Measurements from ENCODE around the gene SETD7. TPM values are rescaled to one million over a fixed set of nuclear protein-coding genes. Genes with fewer than 3 reads are reported as not detected.

SETD7 gene
- total and polyA plus RNA-seq, 2 donors (not counting 3 experiments of a cell fraction or from before 2014, with no cell fraction given), result 18.8 to 39.9 TPM

DNA sequence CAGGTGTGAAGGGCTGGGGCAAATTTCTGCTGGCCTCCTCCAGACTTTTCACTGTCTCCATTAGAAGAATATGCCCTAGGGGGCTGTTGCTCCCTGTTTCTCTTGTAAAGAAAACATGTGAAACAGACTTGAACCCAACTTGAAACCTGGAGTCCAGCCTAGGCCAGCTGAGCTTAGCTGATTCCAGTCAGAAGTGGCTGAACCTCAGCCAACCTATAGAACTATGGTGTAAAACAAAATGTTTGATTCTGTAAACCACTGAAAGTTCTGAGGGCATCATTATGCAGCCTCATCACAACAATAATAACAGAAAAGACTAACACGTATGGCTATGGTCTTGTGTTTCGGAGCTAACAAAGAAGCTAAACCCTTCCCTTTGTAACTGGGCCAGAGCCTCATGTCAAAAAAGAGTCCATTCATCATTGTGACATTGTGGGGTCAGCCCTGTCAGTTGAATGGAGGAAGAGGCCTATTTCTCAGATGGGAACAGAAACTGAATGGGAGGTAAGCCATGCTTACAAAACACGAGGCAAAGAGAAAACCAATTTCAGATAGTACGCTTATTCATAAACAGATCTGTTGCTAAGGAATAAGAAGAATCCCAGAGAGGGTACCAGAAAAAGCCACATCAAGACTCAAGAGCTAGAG is 34.1 kb downstream of the SETD7 start:
- no peaks in the 10 kb centered on the region for H3K79me2 ChIP-seq (ENCODE audit: control insufficient read depth, insufficient read depth, low read length)

More for the DNA sequence above, 34.1 kb downstream of the SETD7 start:
- BruUV-seq (replicated peaks), result no TSS peak
- DNase-seq (ENCODE audit: low read depth, low spot score) (no peak), FAIRE-seq (no peak)
- Histone ChIP-seq H3K4me3 (replicated peaks in 1 of 3; ENCODE audit: insufficient read depth in 1 of 3, low read depth in 1 of 3, low read length in 3 of 3) (no peak overlapping the region), H3K27me3 (ENCODE audit: control insufficient read depth in 2 of 2, insufficient read depth in 2 of 2, low read length in 2 of 2) (no peaks in the 10 kb centered on the region), H3K4me2 (ENCODE audit: insufficient read depth, low read length) (no peak overlapping the region), H3K9me1 (replicated peaks; ENCODE audit: control insufficient read depth, extremely low read depth, insufficient read depth, low read length) (no peaks in the 10 kb centered on the region), H3K9me3 (replicated peaks; ENCODE audit: control insufficient read depth, insufficient read depth, low read length) (no peaks in the 10 kb centered on the region), H3K4me1 (ENCODE audit: control insufficient read depth, extremely low read depth, insufficient read depth, low read length) (no peaks in the 10 kb centered on the region), H3K9ac (replicated peaks; ENCODE audit: extremely low read depth, insufficient read depth, low read length) (no peak overlapping the region), H3K27ac (ENCODE audit: insufficient read depth, low read depth, low read length) (no peak overlapping the region), H4K20me1 (replicated peaks; ENCODE audit: control insufficient read depth, extremely low read depth, insufficient read depth, low read length) (no peaks in the 10 kb centered on the region), H2AFZ (ENCODE audit: low read depth, low read length) (no peak overlapping the region), H3K36me3 (ENCODE audit: control insufficient read depth in 2 of 2, extremely low read depth in 1 of 2, insufficient read depth in 2 of 2, low read length in 2 of 2) (peaks cover 24 to 26% of the 10 kb centered on the region in 2 experiments)
- POLR2A ChIA-PET, result interaction anchor here (0.6 kb wide), 1 partner anchor 12 kb away, joined by 4 read pairs; no protein-coding TSS in a partner anchor
- TF ChIP-seq POLR2AphosphoS5 (IDR thresholded peaks at IDR 0.05; ENCODE audit: insufficient read depth, low read depth, low read length) (no peak), POLR2A (IDR thresholded peaks at IDR 0.05; ENCODE audit: low read depth, low read length) (no peak), GATA2 (IDR thresholded peaks at IDR 0.05; ENCODE audit: insufficient read depth, insufficient read length, low read depth, low read length) (no peak), MYC (IDR thresholded peaks at IDR 0.05; ENCODE audit: low read depth, low read length) (no peak), EZH2 (IDR thresholded peaks at IDR 0.05; ENCODE audit: borderline replicate concordance, low read depth, low read length, severe bottlenecking) (no peak), FOS (IDR thresholded peaks at IDR 0.05; ENCODE audit: borderline replicate concordance, insufficient read depth, low read length) (no peak), JUN (IDR thresholded peaks at IDR 0.05; ENCODE audit: borderline replicate concordance, insufficient read depth, insufficient read length, low read depth) (no peak), CTCF (IDR thresholded peaks at IDR 0.05; ENCODE audit: extremely low read depth in 1 of 2, insufficient read depth in 1 of 2, low read depth in 1 of 2, low read length in 2 of 2) (no peak), MAX (IDR thresholded peaks at IDR 0.05; ENCODE audit: insufficient read depth, insufficient read length) (no peak)
- intact Hi-C loops (cut with micrococcal nuclease), result no loop called here
- dilution Hi-C loops (cut with MboI; ENCODE audit: extremely low pct_ligation_motif_present, low sequenced_read_pairs), result no loop called here
- CTCF ChIA-PET, result interaction anchor here (1.0 to 1.3 kb wide), 4 partner anchors 9 to 491 kb away, joined by 3 to 5 read pairs (median 3); no protein-coding TSS in a partner anchor

Data from endothelial cell of umbilical vein (primary cell).